GM12865 (cell line): ENCODE data around the gene PLAAT5.
A peak's percentile ranks its signal among the peaks of the same experiment; 100 is the strongest.
"Not testable (repeated sequence)": the region's sequence is repeated elsewhere in the genome, so short reads cannot be mapped to it uniquely, and the experiment has no call there.

Source experiments
- DNase-seq: peaks from one replicate; pipeline ENCODE4 v3.0.0; 2010; ENCODE audit warnings: low read depth
- H3K4me3 ChIP-seq: 2 replicates; pipeline ENCODE4 v1.5.1; 2011; ENCODE audit warnings: mild to moderate bottlenecking, low read depth, low read length, control low read depth
- TF ChIP-seq, protein P1 (sequence below): IDR thresholded peaks from 2 replicates; pipeline ENCODE4 v1.5.1; 2011; ENCODE audit warnings: low read length, control low read depth, low read depth, inconsistent platforms; ENCODE audit not compliant: insufficient read depth; ENCODE audit errors: missing control alignments

PLAAT5 gene

DNA sequence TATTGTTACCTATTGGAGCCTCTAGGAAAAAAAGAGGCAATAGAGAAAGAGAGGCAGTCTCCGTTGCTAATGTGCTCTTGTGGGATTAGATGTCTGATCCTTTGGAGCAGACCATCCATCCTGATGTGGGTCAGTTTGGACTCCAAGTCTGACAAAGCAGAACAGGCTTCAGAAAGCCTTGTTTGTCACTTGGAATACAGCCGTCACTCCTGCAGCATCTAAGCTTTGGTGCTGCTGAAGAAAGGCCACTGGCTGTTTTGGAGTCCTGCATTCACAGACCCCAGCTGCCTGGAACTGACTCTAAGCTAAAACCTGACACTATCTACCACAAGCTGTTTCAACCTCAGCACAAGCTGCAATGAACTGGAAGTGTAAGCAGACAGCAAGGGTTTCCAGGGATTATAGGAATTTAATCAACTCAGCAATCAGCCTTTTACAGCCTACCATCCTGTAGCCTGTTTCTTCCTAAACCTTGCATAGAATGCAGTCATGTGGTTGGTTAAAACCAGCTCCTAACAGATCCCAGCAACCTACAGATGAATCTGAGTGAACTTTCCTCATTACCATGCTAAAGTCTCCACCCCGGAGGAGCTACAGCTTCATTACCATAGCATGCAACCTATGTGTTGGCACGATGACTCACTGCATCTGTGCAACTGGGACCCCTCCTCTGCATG is 42.0 kb upstream of the PLAAT5 start:
- H3K4me3 ChIP-seq = no peak overlapping the region
- TF ChIP-seq, protein P1, sequence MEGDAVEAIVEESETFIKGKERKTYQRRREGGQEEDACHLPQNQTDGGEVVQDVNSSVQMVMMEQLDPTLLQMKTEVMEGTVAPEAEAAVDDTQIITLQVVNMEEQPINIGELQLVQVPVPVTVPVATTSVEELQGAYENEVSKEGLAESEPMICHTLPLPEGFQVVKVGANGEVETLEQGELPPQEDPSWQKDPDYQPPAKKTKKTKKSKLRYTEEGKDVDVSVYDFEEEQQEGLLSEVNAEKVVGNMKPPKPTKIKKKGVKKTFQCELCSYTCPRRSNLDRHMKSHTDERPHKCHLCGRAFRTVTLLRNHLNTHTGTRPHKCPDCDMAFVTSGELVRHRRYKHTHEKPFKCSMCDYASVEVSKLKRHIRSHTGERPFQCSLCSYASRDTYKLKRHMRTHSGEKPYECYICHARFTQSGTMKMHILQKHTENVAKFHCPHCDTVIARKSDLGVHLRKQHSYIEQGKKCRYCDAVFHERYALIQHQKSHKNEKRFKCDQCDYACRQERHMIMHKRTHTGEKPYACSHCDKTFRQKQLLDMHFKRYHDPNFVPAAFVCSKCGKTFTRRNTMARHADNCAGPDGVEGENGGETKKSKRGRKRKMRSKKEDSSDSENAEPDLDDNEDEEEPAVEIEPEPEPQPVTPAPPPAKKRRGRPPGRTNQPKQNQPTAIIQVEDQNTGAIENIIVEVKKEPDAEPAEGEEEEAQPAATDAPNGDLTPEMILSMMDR = no peak
- no peak for DNase-seq

- no peak overlapping the region for H3K4me3 ChIP-seq
- no peak for DNase-seq
- TF ChIP-seq, protein P1 = no peak
Observed at GRCh38 chr11:63532117-63532516, 41.1 kb upstream of the PLAAT5 start.

- DNase-seq = peak; percentile 87
- not testable (repeated sequence) for H3K4me3 ChIP-seq
Observed at GRCh38 chr11:63531074-63531792, 40.3 kb upstream of the PLAAT5 start.

DNA sequence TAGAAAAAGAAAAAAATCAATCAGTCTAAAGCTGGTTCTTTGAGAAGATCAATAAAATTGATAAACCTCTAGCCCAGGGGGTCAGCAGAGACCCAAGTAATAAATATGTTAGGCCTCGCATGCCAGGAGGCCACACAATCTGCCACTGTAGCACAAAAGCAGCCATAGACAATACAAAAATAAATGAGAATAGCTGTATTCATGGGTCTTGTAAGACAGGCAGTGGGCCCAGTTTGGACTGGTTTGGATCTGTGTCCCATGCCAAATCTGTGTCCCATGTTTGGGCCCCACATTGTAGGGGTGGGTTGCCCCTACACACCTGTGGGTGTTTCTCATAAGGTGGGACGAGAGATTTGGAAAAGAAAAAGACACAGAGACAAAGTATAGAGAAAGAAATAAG is 39.1 kb upstream of the PLAAT5 start:
- H3K4me3 ChIP-seq = no peak overlapping the region
- DNase-seq = no peak
- TF ChIP-seq, protein P1 = no peak

GRCh38 chr11:63529373-63529772 is 38.4 kb upstream of the PLAAT5 start:
- not testable (repeated sequence) for H3K4me3 ChIP-seq

DNA sequence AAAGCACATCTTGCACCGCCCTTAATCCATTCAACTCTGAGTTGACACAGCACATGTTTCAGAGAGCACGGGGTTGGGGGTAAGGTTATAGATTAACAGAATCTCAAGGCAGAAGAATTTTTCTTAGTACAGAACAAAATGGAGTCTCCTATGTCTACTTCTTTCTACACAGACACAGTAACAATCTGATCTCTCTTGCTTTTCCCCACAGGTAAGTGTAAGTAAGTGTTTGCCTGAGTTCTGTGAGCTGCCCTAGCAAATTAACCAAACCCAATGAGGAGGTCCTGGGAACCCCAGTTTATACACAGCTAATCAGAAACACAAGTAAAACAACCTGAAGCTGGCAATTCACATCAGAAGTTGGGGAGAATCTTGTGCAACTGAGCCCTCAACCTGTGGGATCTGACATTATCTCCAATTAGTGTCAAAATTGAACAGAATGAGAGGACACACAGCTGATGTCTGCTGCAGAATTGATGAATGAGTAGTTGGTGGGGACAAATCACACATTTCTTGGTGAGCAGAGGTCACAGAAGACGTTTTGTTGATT is 37.8 kb upstream of the PLAAT5 start:
- not testable (repeated sequence) for DNase-seq, H3K4me3 ChIP-seq

More at GRCh38 chr11:63529373-63529772, 38.4 kb upstream of the PLAAT5 start:
- not testable (repeated sequence) for DNase-seq

- H3K4me3 ChIP-seq, DNase-seq: not testable (repeated sequence)
Observed at GRCh38 chr11:63528156-63528555, 37.2 kb upstream of the PLAAT5 start.

DNA sequence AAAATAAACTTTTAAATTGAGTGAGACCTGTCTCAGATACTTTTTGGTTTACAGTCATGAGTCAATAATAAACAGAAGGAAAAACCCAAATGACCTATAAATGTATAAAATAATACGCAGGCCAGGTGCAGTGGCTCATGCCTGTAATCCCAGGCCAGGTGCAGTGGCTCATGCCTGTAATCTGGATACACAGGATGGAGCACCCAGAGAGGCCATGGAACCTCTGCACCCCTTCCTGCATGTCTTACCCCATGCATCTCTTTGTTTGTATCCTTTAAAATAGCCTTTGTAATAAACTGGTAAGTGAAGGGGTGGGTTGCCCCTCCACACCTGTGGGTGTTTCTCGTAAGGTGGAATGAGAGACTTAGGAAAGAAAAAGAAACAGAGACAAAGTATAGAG is 36.7 kb upstream of the PLAAT5 start:
- TF ChIP-seq, protein P1 = no peak
- DNase-seq = no peak
- no peak overlapping the region for H3K4me3 ChIP-seq

DNA sequence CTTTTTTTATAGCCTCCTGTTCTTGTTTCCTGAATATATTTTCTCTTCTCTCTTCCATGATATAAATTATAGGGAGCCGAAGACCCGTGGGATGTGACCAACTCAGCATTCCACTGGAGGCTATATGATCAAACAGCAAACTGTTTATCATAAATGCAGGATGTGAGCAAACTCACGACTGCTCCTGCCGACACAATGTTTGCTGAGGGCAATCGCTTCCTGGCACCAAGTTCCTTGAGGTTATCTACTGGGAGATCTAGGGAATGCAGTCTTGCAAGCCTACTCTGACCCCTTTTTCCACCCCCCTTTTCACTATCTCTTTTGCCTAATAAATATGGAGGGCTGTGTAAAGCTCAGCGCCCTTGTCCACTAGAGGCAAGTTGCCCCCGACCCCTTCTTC is 32.2 kb upstream of the PLAAT5 start:
- TF ChIP-seq, protein P1 = no peak
- DNase-seq = no peak
- H3K4me3 ChIP-seq = no peak overlapping the region
